Measurements from ENCODE around the gene NTNG2. TPM values are rescaled to one million over a fixed set of nuclear protein-coding genes. Genes with fewer than 3 reads are reported as not detected.

The NTNG2 gene
- total RNA-seq, 1 donor from 2014 or later: 0.42 TPM

DNA sequence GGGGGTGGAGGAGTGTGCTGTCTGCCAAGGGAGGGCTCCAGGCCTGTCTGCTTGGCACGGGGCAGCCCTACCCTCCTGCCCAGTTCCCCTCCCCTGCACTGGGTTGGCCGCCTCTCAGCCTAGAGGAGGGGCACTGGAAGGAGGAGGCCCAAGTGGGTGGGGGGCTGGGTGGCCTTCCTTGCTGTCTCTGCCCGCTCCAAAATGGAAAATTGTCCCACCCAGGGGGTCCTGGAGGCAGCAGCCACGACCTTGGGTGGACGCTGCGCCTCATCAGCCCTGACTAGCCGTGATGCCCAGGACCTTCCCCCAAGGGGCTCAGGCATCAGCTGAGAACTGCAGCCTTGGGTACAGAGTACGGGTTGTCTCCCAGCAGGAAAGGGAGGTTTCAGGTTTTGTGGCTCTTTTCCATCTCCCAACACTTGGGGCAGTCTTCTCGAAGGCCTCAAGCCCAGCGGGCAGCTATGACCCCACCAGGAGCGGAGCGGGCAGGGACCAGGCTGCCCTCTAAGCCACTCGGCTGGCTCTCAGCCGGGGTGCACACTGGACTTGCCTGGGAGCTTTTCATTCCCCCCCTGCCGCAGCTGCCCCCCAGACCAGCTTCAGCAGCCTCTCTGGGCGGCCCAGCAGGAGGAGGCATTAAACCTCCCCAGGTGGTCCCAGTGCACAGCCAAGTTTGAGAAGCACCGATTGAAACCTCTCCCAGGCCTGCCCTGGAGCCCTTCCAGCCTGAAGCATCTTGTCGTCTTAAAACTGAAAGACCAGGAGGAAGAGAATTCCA lies 20.6 kb downstream of the NTNG2 start:
- Histone ChIP-seq H3K27me3 (ENCODE audit: control insufficient read depth, insufficient read depth, low read length) (peaks cover 70% of the 10 kb centered on the region), H3K4me3 (ENCODE audit: low read depth, low read length) (no peak overlapping the region), H3K36me3 (ENCODE audit: control insufficient read depth, insufficient read depth, low read length) (no peaks in the 10 kb centered on the region)
- TF ChIP-seq, protein P1, sequence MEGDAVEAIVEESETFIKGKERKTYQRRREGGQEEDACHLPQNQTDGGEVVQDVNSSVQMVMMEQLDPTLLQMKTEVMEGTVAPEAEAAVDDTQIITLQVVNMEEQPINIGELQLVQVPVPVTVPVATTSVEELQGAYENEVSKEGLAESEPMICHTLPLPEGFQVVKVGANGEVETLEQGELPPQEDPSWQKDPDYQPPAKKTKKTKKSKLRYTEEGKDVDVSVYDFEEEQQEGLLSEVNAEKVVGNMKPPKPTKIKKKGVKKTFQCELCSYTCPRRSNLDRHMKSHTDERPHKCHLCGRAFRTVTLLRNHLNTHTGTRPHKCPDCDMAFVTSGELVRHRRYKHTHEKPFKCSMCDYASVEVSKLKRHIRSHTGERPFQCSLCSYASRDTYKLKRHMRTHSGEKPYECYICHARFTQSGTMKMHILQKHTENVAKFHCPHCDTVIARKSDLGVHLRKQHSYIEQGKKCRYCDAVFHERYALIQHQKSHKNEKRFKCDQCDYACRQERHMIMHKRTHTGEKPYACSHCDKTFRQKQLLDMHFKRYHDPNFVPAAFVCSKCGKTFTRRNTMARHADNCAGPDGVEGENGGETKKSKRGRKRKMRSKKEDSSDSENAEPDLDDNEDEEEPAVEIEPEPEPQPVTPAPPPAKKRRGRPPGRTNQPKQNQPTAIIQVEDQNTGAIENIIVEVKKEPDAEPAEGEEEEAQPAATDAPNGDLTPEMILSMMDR (IDR thresholded peaks at IDR 0.05; ENCODE audit: insufficient read depth, low read length, poor library complexity, severe bottlenecking): peak; percentile 16
- DNase-seq (ENCODE audit: low read depth): no peak

DNA sequence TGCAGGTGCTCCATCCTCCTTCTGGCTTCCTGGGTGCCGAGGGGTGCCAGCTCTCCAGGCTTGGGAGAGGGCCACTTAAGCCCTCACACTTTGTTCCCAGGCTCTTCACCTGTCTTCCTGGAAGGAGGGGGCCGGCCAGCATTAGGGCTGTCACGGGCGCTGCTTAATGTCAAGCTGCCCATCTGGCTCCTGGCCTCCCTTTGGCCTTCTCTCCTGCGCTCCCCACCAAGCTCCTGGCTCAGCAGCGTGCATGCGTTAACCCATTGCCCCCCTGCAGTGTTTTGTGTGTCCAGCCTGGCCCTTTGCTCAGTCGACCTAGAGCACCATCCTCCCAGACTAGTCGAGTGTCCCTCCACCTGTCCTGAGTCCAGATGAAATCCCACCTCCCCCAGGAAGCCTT lies 21.3 kb downstream of the NTNG2 start:
- TF ChIP-seq, protein P1 (IDR thresholded peaks at IDR 0.05; ENCODE audit: insufficient read depth, low read length, poor library complexity, severe bottlenecking): no peak
- no peak for DNase-seq (ENCODE audit: low read depth)
- peaks cover 75% of the 10 kb centered on the region for H3K27me3 ChIP-seq (ENCODE audit: control insufficient read depth, insufficient read depth, low read length)
- H3K36me3 ChIP-seq (ENCODE audit: control insufficient read depth, insufficient read depth, low read length): no peaks in the 10 kb centered on the region
- H3K4me3 ChIP-seq (ENCODE audit: low read depth, low read length): no peak overlapping the region

GRCh38 chr9:132183715-132184114 lies 21.9 kb downstream of the NTNG2 start:
- DNase-seq (ENCODE audit: low read depth): no peak
- Histone ChIP-seq H3K36me3 (ENCODE audit: control insufficient read depth, insufficient read depth, low read length) (no peaks in the 10 kb centered on the region), H3K27me3 (ENCODE audit: control insufficient read depth, insufficient read depth, low read length) (peaks cover 81% of the 10 kb centered on the region), H3K4me3 (ENCODE audit: low read depth, low read length) (no peak overlapping the region)
- TF ChIP-seq, protein P1 (IDR thresholded peaks at IDR 0.05; ENCODE audit: insufficient read depth, low read length, poor library complexity, severe bottlenecking): no peak

- H3K27me3 ChIP-seq (ENCODE audit: control insufficient read depth, insufficient read depth, low read length): peaks cover 79% of the 10 kb centered on the region
- TF ChIP-seq, protein P1 (IDR thresholded peaks at IDR 0.05; ENCODE audit: insufficient read depth, low read length, poor library complexity, severe bottlenecking): no peak
- no peaks in the 10 kb centered on the region for H3K36me3 ChIP-seq (ENCODE audit: control insufficient read depth, insufficient read depth, low read length)
- H3K4me3 ChIP-seq (ENCODE audit: low read depth, low read length): no peak overlapping the region
- DNase-seq (ENCODE audit: low read depth): no peak
These were observed 22.3 kb downstream of the NTNG2 start for GRCh38 chr9:132184124-132184523.

DNA sequence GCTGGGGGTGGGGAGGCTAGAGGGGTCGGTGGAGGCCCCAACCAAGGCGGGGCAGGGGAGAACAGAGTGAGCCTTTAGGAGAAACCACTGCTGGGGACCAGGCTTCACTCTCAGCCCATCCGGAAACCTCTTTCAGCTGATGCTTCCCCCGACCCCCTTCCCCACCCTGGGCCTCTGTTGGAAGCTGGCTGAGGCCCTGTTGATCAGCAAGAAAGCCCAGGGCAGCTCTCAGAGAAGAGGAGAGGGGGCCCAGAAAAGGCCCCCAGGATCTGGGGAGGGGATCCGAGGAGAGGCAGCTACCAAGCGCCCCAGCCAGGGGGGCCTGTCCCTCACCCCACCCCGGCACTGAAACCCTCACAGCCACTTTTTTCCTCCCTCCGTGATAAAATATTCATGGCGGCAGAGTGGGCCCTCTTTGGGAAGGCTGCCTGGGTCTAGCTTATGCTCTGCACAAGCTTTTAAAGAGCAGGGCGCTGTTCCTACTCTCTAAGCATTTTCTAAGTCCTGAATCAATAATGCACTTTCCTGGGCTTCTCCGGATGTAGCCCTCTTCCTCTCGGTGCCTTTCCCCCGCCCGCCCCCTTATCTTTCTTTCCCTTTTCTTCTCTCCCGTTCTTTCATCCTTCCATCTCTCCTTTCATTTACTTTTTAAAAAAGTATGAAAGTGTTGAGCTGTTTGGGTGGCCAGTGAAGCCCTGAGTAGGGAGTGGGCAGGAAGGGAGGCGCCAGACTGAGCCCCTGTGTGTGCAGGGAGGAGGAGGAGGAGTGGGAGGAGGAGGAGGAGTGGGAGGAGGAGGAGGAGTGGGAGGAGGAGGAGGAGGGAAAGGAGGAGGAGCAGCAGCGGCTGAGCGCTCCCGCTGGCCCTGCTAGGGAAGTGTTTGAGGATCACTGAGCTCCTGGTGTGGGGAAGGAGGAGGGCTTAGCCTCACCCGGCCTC lies 23.5 kb downstream of the NTNG2 start:
- TF ChIP-seq, protein P1 (IDR thresholded peaks at IDR 0.05; ENCODE audit: insufficient read depth, low read length, poor library complexity, severe bottlenecking): no peak
- Histone ChIP-seq H3K27me3 (ENCODE audit: control insufficient read depth, insufficient read depth, low read length) (peaks cover 67% of the 10 kb centered on the region), H3K4me3 (ENCODE audit: low read depth, low read length) (no peak overlapping the region), H3K36me3 (ENCODE audit: control insufficient read depth, insufficient read depth, low read length) (no peaks in the 10 kb centered on the region)
- DNase-seq (ENCODE audit: low read depth): no peak
